Measurements from ENCODE around the gene TBC1D9. TPM values are rescaled to one million over a fixed set of nuclear protein-coding genes. Genes with fewer than 3 reads are reported as not detected.

Gene TBC1D9
- polyA plus RNA-seq, 3 donors = 13.6 to 33.5 (median 21.0) TPM

GRCh38 chr4:140704392-140704960 is 51.7 kb downstream of the TBC1D9 start:
- Histone ChIP-seq H3K9me3 (replicated peaks in 1 of 2; ENCODE audit: control insufficient read depth in 1 of 2, insufficient read depth in 1 of 2, low read length in 2 of 2) (no peaks in the 10 kb centered on the region), H3K9ac (ENCODE audit: insufficient read depth, low read length, poor library complexity, severe bottlenecking) (no peak overlapping the region), H3K27me3 (ENCODE audit: control insufficient read depth in 2 of 2, insufficient read depth in 2 of 2, low read length in 2 of 2) (no peaks in the 10 kb centered on the region), H4K20me1 (ENCODE audit: insufficient read depth, low read length) (peaks cover 92% of the 10 kb centered on the region), H3K4me3 (replicated peaks in 1 of 3; ENCODE audit: low read depth in 2 of 3, low read length in 3 of 3) (no peak overlapping the region), H3K4me1 (ENCODE audit: control insufficient read depth in 1 of 2, insufficient read depth in 2 of 2, low read length in 2 of 2) (peaks cover 15 to 29% of the 10 kb centered on the region in 2 donors), H3K36me3 (replicated peaks in 1 of 2; ENCODE audit: control insufficient read depth in 1 of 2, insufficient read depth in 2 of 2, low read length in 2 of 2) (peaks cover 9 to 22% of the 10 kb centered on the region in 2 donors), H3K79me2 (ENCODE audit: insufficient read depth, low read length) (peaks cover 11% of the 10 kb centered on the region), H3K4me2 (replicated peaks; ENCODE audit: extremely low read depth, low read length, poor library complexity, severe bottlenecking) (no peak overlapping the region), H2AFZ (ENCODE audit: insufficient read depth, low read depth, low read length, poor library complexity, severe bottlenecking) (no peak overlapping the region), H3K27ac (ENCODE audit: low read depth in 1 of 2, low read length in 2 of 2) (no peak overlapping the region)
- peaks cover 0 to 1% (median 0%) of the 10 kb centered on the region in 7 donors for H3K9me3 Mint-ChIP-seq
- H3K36me3 Mint-ChIP-seq = peaks cover 22% of the 10 kb centered on the region in 2 donors
- DNase-seq = no peak
- no peak overlapping the region for H3K4me3 Mint-ChIP-seq
- intact Hi-C loops (cut with micrococcal nuclease) = no loop called here
- H3K27ac Mint-ChIP-seq = peak overlapping the region in 2 of 7 donors; percentile 46 to 73
- WGBS (ENCODE audit: insufficient coverage) = 100% methylated on average over 1 of the region's 4 CpGs
- H3K27me3 Mint-ChIP-seq (ENCODE audit: low read depth in 3 of 3) = no peaks in the 10 kb centered on the region
- no peak for TF ChIP-seq CTCF (IDR thresholded peaks at IDR 0.05)
- H3K4me1 Mint-ChIP-seq = peaks cover 36% of the 10 kb centered on the region

GRCh38 chr4:140703463-140703862 is 52.7 kb downstream of the TBC1D9 start:
- Mint-ChIP-seq H3K27me3 (ENCODE audit: low read depth in 3 of 3) (no peaks in the 10 kb centered on the region), H3K27ac (peak overlapping the region in 1 of 7 donors; percentile 76), H3K4me1 (peaks cover 36% of the 10 kb centered on the region), H3K36me3 (peaks cover 28 to 30% of the 10 kb centered on the region in 2 donors), H3K4me3 (no peak overlapping the region), H3K9me3 (peaks cover 0 to 1% (median 0%) of the 10 kb centered on the region in 7 donors)
- peaks cover 9 to 27% of the 10 kb centered on the region in 2 donors for H3K36me3 ChIP-seq (replicated peaks in 1 of 2; ENCODE audit: control insufficient read depth in 1 of 2, insufficient read depth in 2 of 2, low read length in 2 of 2)
- H3K9me3 ChIP-seq (replicated peaks in 1 of 2; ENCODE audit: control insufficient read depth in 1 of 2, insufficient read depth in 1 of 2, low read length in 2 of 2) = no peaks in the 10 kb centered on the region
- peaks cover 15 to 29% of the 10 kb centered on the region in 2 donors for H3K4me1 ChIP-seq (ENCODE audit: control insufficient read depth in 1 of 2, insufficient read depth in 2 of 2, low read length in 2 of 2)
- no peaks in the 10 kb centered on the region for H3K27me3 ChIP-seq (ENCODE audit: control insufficient read depth in 2 of 2, insufficient read depth in 2 of 2, low read length in 2 of 2)
- peaks cover 11% of the 10 kb centered on the region for H3K79me2 ChIP-seq (ENCODE audit: insufficient read depth, low read length)
- DNase-seq = no peak
- H2AFZ ChIP-seq (ENCODE audit: insufficient read depth, low read depth, low read length, poor library complexity, severe bottlenecking) = no peak overlapping the region
- H3K9ac ChIP-seq (ENCODE audit: insufficient read depth, low read length, poor library complexity, severe bottlenecking) = no peak overlapping the region
- intact Hi-C loops (cut with micrococcal nuclease) = no loop called here
- H4K20me1 ChIP-seq (ENCODE audit: insufficient read depth, low read length) = peaks cover 92% of the 10 kb centered on the region
- H3K4me3 ChIP-seq (replicated peaks in 1 of 3; ENCODE audit: low read depth in 2 of 3, low read length in 3 of 3) = no peak overlapping the region
- WGBS (ENCODE audit: insufficient coverage) = 100% methylated on average over 1 of the region's 2 CpGs
- H3K27ac ChIP-seq (ENCODE audit: low read depth in 1 of 2, low read length in 2 of 2) = no peak overlapping the region
- no peak overlapping the region for H3K4me2 ChIP-seq (replicated peaks; ENCODE audit: extremely low read depth, low read length, poor library complexity, severe bottlenecking)
- no peak for TF ChIP-seq CTCF (IDR thresholded peaks at IDR 0.05)

All from CD14-positive monocyte (primary cell).